Measurements from ENCODE around the gene P3H1.
"Not testable (repeated sequence)": the region's sequence is repeated elsewhere in the genome, so short reads cannot be mapped to it uniquely, and the experiment has no call there.

Gene P3H1

GRCh38 chr1:42766741-42767509, at the start of gene P3H1, which contains the start of gene C1orf50:
P3H1 (minus strand) TSS chr1:42767028; CDS start chr1:42766971, 57 bp downstream.
C1orf50 (plus strand) TSS chr1:42767249; CDS start chr1:42767312, 63 bp downstream.
- peak; percentile 99 to 100 for DNase-seq

- peak; percentile 2 to 16 for DNase-seq
Measured at GRCh38 chr1:42815941-42816584, 49.2 kb upstream of the P3H1 start.

- DNase-seq = not testable (repeated sequence)
Measured at GRCh38 chr1:42814815-42815214, 48.0 kb upstream of the P3H1 start.

- DNase-seq = no peak
Measured at GRCh38 chr1:42807056-42807668, 40.3 kb upstream of the P3H1 start.

GRCh38 chr1:42806593-42806992, 39.8 kb upstream of the P3H1 start:
- DNase-seq = no peak

- no peak for DNase-seq
Measured at GRCh38 chr1:42806171-42806570, 39.3 kb upstream of the P3H1 start.

- no peak for DNase-seq
Measured at GRCh38 chr1:42801832-42802473, 35.1 kb upstream of the P3H1 start.

- no peak for DNase-seq
Measured at GRCh38 chr1:42797979-42798378, 31.2 kb upstream of the P3H1 start.

GRCh38 chr1:42797414-42797813, 30.6 kb upstream of the P3H1 start:
- DNase-seq = no peak

- no peak for DNase-seq
Measured at GRCh38 chr1:42793824-42794223, 27.0 kb upstream of the P3H1 start.

GRCh38 chr1:42788021-42788420, 21.2 kb upstream of the P3H1 start:
- DNase-seq = no peak

GRCh38 chr1:42786097-42786496, 19.3 kb upstream of the P3H1 start:
- no peak for DNase-seq

GRCh38 chr1:42784946-42785693, 18.3 kb upstream of the P3H1 start, which contains the start of gene TMEM269:
TMEM269 (plus strand) TSS chr1:42784991; CDS start chr1:42789894, 4,903 bp downstream.
- DNase-seq = peak; percentile 44 to 50

GRCh38 chr1:42784547-42784945, 17.7 kb upstream of the P3H1 start:
- DNase-seq = no peak

GRCh38 chr1:42783092-42783491, 16.3 kb upstream of the P3H1 start:
- no peak for DNase-seq

GRCh38 chr1:42780176-42780575, 13.3 kb upstream of the P3H1 start:
- no peak for DNase-seq

GRCh38 chr1:42779725-42780124, 12.9 kb upstream of the P3H1 start:
- DNase-seq = no peak

- peak; percentile 22 to 31 for DNase-seq
Measured at GRCh38 chr1:42777852-42778251, 11.0 kb upstream of the P3H1 start.

- no peak for DNase-seq
Measured at GRCh38 chr1:42776502-42776901, 9.7 kb upstream of the P3H1 start.

GRCh38 chr1:42774928-42775526, 8.2 kb upstream of the P3H1 start:
- no peak for DNase-seq

GRCh38 chr1:42773420-42773819, 6.6 kb upstream of the P3H1 start:
- DNase-seq = no peak

GRCh38 chr1:42769811-42770210, 3.0 kb upstream of the P3H1 start:
- DNase-seq = no peak

Data from activated CD4-positive, alpha-beta T cell treated with anti-CD3 and anti-CD28 coated beads, Interleukin-2, amount 50 U/mL, for 48 hours (primary cell).